NCI-H146 (cell line): ENCODE measurements around the gene ENAH.
A peak's percentile ranks its signal among the peaks of the same experiment; 100 is the strongest.

Experiments used
- DNase-seq: peaks from one replicate; lab custom pipeline; 2025; lab: John Stamatoyannopoulos, UW

ENAH gene

GRCh38 chr1:225451340-225451739 is 201.6 kb downstream of the ENAH start:
- no peak for DNase-seq

GRCh38 chr1:225450491-225451191 is 202.3 kb downstream of the ENAH start:
- no peak for DNase-seq

GRCh38 chr1:225449774-225450173 is 203.1 kb downstream of the ENAH start:
- DNase-seq = no peak

- DNase-seq = no peak
Observed at GRCh38 chr1:225449261-225449660, 203.7 kb downstream of the ENAH start.

- DNase-seq = no peak
Observed at GRCh38 chr1:225448146-225448805, 204.6 kb downstream of the ENAH start.

GRCh38 chr1:225447650-225448089 is 205.3 kb downstream of the ENAH start:
- DNase-seq = no peak

- DNase-seq = no peak
Observed at GRCh38 chr1:225446981-225447615, 205.8 kb downstream of the ENAH start.

- peak; percentile 47 for DNase-seq
Observed at GRCh38 chr1:225446595-225446960, 206.3 kb downstream of the ENAH start.

- peak; percentile 42 for DNase-seq
Observed at GRCh38 chr1:225445639-225446594, 207.0 kb downstream of the ENAH start.

GRCh38 chr1:225442123-225442505 is 210.8 kb downstream of the ENAH start:
- DNase-seq = peak; percentile 20

GRCh38 chr1:225441314-225442122 is 211.4 kb downstream of the ENAH start:
- no peak for DNase-seq

- no peak for DNase-seq
Observed at GRCh38 chr1:225440380-225441221, 212.3 kb downstream of the ENAH start.

- no peak for DNase-seq
Observed at GRCh38 chr1:225437710-225438437, 215.0 kb downstream of the ENAH start.
